CD4-positive, alpha-beta T cell treated with Interleukin-2 at 100 ng/mL for 4 hours (primary cell): ENCODE measurements around the gene MID2.
"Not testable (repeated sequence)": the region's sequence is repeated elsewhere in the genome, so short reads cannot be mapped to it uniquely, and the experiment has no call there.

ENCODE experiments used
- DNase-seq: peaks from one replicate; pipeline ENCODE4 v3.0.0-alpha.2; 2020; ENCODE audit warnings: low spot score

MID2 gene

DNA sequence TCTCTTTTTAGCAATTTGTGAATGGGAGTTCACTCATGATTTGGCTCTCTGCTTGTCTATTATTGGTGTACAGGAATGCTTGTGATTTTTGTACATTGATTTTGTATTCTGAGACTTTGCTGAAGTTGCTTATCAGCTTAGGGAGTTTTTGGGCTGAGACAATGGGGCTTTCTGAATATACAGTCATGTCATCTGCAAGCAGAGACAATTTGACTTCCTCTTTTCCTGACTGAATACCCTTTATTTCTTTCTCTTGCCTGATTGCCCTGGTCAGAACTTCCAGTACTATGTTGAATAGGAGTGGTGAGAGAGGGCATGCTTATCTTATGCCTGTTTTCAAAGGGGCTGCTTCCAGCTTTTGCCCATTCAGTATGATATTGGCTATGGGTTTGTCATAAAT, 129.7 kb downstream of the MID2 start:
- not testable (repeated sequence) for DNase-seq

DNA sequence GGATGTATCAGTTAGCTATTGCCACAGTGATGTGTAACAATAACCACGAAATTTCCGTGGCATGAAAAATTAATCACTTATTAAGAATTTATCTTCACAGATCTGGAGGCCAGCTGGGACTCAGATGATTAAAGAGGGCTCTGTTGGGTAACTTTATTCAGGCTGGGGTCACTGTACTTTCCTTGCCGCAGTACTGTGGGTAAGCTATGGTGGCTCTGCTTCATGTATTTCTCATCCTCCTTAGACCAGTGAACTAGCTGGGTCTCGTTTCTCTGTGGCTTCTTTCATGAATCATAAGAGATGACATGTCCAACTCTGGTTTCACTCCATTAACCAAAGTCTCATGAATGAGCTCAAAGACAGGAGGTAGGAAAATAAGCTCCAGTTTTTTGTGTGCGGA, 143.0 kb downstream of the MID2 start:
- no peak for DNase-seq

DNA sequence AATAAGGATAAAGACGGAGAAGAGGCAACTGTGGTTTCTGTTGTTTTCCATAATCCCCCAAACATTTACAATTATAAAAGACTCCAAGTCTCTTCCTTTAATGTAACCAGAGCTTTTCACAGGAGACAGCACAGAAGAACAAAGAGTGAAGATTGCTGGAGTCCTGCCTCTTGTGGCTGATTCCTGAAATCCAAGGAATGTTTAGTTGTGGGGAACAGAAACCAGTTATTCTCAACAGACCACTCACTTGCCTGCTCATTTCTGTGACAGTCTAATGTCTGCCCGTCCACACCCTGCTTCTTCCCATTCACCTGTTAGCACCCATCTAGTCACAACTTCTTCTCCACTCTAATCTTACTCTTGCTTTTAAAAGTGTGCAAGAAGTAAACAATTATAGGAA, 144.4 kb downstream of the MID2 start:
- DNase-seq, result no peak

DNA sequence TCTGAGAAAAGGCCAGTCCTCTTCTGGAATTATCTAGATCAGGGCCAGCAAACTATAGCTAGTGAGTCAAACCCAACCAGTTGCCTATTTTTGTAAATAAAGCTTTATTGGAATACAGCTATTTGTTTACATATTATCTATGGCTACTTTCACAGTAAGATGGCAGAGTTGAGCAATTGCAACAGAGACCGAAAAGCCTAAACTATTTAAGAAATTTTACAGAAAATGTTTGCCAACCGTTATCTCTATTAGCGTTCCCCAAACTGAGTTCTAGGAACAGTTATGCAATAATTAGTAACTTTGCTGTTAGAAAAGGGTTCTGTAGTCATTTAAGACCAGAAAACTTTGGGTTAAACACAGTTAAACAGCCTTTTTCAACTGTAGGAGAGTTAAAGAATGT, 146.0 kb downstream of the MID2 start:
- DNase-seq, result no peak
